ENCODE data around the gene NR2C2.

NR2C2 gene

DNA sequence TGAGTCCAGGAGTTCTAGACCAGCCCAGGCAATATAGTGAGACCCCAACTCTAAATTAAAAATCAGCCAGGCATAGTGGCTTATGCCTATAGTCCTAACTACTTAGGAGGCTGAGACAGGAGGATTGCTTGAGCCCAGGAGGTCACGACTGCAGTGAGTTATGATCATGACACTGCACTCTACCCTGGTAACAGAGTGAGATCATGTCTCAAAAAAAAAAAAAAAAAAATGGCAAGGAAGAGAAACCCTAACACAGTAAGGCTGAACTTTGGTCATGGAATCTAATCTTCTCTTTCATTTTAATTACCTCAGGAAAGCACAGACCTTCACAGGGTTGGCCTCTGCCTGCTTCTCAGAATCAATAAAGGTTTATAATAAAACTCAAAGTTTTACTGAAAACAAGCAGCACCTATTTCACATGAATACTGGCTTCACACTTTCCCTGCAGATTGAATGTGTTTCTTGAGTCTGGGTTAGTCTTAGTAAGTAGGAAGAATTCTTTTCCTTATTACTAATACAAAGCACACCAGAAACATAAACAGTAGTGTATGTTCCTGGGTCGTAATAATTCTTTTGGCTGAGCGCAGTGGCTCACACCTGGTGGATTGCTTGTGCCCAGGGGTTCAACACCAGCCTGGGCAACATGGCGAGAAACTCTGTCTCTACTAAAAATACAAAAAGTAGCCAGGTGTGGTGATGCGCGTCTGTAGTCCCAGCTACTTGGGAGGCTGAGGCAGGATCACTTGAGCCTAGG is 11.6 kb upstream of the NR2C2 start:
- no peak for DNase-seq (ENCODE audit: low spot score)
- TF ChIP-seq, protein P1, sequence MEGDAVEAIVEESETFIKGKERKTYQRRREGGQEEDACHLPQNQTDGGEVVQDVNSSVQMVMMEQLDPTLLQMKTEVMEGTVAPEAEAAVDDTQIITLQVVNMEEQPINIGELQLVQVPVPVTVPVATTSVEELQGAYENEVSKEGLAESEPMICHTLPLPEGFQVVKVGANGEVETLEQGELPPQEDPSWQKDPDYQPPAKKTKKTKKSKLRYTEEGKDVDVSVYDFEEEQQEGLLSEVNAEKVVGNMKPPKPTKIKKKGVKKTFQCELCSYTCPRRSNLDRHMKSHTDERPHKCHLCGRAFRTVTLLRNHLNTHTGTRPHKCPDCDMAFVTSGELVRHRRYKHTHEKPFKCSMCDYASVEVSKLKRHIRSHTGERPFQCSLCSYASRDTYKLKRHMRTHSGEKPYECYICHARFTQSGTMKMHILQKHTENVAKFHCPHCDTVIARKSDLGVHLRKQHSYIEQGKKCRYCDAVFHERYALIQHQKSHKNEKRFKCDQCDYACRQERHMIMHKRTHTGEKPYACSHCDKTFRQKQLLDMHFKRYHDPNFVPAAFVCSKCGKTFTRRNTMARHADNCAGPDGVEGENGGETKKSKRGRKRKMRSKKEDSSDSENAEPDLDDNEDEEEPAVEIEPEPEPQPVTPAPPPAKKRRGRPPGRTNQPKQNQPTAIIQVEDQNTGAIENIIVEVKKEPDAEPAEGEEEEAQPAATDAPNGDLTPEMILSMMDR (IDR thresholded peaks at IDR 0.05; ENCODE audit: extremely low read depth, missing control alignments) = no peak

DNA sequence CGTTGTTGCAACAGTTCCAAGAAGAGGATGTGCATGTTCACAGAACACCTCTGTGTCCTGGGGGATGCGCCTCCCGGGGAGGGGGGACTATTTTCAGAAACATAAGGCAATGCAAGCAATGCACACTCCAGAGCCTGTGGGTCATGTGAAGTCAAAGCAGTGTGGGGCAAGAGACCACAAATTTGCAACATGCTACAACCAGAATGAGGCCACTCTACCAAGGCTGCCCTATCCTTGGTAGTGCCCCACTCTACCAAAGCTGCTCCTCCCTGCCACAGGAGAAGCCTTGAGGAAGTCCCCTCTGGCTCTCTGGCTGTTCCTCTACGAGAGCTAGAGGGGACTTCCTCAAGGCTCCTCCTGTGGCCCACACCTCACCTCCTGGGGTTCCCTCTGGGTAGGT is 8.4 kb upstream of the NR2C2 start:
- TF ChIP-seq, protein P1 (IDR thresholded peaks at IDR 0.05; ENCODE audit: extremely low read depth, missing control alignments) = no peak
- no peak for DNase-seq (ENCODE audit: low spot score)

GRCh38 chr3:14941871-14942270 is 5.5 kb upstream of the NR2C2 start:
- DNase-seq (ENCODE audit: low spot score) = no peak
- TF ChIP-seq, protein P1 (IDR thresholded peaks at IDR 0.05; ENCODE audit: extremely low read depth, missing control alignments) = no peak

- DNase-seq (ENCODE audit: low spot score) = no peak
- TF ChIP-seq, protein P1 (IDR thresholded peaks at IDR 0.05; ENCODE audit: extremely low read depth, missing control alignments) = no peak
Measured at GRCh38 chr3:14943042-14943441, 4.3 kb upstream of the NR2C2 start.

DNA sequence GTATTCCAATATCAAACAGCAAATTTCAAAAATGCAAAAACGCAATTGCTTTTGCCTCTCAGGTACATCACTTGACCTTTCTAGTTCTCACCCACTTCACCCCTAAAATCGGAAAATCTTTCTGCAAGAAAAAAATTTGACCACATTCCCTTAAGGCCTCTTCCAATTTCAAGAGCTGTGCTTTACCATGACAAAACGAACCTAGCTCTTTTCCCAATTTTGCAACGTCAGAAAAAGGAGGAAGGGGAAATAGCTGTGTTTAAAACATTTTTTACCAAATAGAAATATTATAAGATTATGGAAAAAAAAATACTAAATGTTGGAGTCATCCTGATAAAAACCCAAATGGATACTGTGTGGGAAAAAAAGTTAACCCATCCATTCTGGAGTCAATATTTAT is 1.1 kb upstream of the NR2C2 start:
- no peak for DNase-seq (ENCODE audit: low spot score)
- TF ChIP-seq, protein P1 (IDR thresholded peaks at IDR 0.05; ENCODE audit: extremely low read depth, missing control alignments) = no peak

GRCh38 chr3:14946739-14947099 is 664 bp upstream of the NR2C2 start:
- no peak for DNase-seq (ENCODE audit: low spot score)
- TF ChIP-seq, protein P1 (IDR thresholded peaks at IDR 0.05; ENCODE audit: extremely low read depth, missing control alignments) = no peak

- peak; percentile 100 for DNase-seq (ENCODE audit: low spot score)
- TF ChIP-seq, protein P1 (IDR thresholded peaks at IDR 0.05; ENCODE audit: extremely low read depth, missing control alignments) = no peak
Measured at GRCh38 chr3:14947886-14948608, 664 bp downstream of the NR2C2 start.

Data from GM20000 (cell line).